MV-4-11 (cell line): ENCODE measurements around the gene SRMS.

ENCODE experiments used
- DNase-seq: peaks from one replicate; lab custom pipeline; 2025; lab: John Stamatoyannopoulos, UW

Gene SRMS

DNA sequence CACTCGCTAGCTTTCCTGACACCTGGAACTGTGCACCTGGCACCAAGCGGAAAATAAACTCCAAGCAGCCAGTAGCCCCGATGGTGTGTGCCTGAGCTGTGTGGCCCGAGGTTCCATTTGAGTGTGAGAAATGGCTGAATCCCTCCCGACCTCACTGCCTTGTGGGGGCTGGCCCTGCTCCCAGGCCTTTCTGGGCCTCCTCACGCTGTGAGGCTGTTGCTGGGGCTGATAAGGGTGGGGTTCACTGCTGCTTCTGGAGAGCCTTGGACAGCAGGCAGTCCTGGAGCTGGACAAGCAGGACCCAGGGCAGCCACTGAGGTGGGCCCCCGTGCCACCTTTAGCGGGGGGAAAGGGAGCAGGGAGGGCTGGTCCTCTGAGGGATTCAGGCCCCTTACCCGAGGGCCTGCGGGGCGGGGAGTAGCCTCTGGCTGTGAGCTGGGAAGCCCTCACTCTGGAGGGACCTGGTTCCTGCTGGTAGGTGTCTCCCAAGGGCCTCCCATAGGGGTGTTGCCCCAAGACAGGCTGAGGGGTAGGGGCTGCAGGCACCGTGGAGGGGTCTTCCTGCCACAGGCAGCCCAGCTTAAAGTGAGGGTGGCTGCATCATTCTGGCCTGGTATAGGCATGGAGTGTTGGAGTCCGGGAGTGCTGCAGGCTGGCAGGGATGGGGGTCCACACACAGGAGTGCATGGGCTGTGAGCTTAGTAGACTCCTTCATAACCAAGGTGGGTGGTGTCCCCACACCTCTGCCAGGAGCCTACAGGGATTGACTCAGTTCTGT, 25.3 kb downstream of the SRMS start:
- no peak for DNase-seq

DNA sequence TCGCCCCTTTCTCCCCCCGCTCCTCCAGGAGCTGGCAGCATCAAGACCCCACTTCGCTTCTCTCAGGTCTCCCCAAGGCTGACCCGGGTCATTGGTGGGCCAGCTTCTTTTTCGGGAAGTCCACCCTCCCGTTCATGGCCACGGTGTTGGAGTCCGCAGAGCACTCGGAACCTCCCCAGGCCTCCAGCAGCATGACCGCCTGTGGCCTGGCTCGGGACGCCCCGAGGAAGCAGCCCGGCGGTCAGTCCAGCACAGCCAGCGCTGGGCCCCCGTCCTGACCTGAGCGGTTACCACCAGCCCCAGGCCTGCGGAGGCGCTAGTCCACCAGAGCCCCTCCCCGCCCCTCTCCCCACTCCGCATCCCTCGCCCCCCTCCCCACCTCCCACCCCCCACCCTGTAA, 25.9 kb downstream of the SRMS start:
- no peak for DNase-seq

DNA sequence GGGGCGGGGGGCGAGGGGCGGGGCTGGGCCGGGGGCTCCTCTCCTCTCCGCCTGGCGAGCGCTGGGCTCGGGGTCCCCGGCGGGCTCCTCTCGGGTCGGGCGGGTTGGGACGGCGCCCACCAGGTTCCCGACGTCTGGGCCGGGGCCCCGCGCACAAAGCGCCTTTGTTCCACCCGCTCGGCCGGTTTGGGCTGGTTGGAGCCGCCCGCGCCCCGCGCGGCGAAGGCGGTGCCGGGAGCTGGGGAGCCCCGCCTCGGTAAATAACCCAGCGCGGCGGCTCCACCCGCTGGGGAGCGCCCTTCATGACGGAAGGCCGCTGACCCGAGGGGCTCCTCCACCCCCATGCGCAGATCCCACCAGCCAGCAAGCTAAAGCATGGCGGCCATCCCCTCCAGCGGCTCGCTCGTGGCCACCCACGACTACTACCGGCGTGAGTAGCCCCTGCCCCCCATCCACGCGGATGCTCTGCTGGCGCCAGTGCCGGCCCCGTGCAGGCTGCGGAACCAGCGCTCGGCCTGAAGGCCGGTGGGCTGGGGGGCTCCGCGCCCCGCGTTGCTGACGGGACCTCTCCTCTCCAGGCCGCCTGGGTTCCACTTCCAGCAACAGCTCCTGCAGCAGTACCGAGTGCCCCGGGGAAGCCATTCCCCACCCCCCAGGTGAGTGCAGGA, 26.5 kb downstream of the SRMS start:
- DNase-seq, result peak; percentile 39

DNA sequence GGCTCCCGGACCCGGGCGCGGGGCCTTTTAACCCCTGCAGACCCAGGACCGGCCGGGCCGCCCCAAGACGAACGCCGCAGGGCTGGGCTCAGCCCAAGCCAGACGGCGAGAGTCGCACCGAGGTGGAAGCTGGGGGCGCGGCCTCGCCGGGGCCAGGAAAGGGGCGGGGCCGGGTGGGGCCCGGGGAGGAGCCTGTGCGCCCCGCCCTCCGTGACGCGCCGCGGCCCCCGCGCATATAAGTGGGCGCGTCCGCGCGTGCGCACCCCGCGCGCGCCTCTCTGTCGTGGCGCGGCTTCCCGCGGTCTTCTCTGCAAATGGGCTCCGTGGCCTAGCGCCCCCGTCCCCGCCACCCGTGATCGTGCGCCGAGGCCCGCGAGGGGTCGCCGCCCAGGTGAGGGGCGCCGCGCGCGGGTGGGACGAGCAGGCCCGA, 27.0 kb downstream of the SRMS start, which contains the start of gene PPDPF:
Gene PPDPF, plus strand, starts transcription at position 262 of the 430 bp plus-strand sequence. CDS start 544 bp downstream, outside the sequence.
- DNase-seq, result peak; percentile 56

DNA sequence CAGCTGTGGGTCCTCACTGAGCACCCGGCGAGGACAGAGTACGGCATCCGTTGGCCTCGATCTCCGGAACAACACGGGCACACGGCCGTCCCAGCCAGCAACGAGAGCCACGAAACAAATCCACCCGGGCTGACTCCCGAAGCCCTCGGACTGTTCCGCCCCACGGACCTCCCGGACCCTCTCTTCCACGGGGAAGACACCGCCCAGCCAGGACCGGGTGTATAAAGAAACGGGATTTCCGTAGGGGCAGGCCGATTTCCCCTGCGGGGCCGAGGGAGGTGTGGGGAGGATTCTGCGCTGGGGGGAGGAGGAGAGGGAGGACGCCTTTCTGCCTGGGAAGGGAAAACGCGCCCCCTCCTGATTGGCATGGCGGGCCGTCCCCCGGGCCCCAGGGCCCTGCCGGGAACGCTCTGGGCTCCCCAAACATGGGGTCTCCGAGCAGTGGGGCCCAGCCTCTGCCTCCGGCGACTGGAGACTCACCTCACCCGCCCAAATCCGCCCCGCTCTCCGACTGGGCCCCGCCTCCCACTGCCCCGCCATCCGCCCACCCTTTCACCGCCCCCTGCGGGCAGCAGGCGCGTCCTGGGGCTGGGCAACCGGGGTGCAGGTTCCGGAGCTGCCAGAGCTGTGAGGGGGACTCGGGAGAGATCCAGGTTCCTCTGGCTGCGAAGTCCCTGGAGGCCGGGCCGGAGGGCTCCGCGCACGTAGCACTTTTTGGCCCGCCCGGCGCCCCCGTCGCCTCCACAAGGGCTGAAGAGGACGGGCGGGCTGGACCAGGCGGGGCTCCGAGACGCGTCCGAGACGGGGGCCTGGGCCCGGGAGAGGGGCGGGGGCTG, 27.7 kb downstream of the SRMS start:
- peak; percentile 18 for DNase-seq

DNA sequence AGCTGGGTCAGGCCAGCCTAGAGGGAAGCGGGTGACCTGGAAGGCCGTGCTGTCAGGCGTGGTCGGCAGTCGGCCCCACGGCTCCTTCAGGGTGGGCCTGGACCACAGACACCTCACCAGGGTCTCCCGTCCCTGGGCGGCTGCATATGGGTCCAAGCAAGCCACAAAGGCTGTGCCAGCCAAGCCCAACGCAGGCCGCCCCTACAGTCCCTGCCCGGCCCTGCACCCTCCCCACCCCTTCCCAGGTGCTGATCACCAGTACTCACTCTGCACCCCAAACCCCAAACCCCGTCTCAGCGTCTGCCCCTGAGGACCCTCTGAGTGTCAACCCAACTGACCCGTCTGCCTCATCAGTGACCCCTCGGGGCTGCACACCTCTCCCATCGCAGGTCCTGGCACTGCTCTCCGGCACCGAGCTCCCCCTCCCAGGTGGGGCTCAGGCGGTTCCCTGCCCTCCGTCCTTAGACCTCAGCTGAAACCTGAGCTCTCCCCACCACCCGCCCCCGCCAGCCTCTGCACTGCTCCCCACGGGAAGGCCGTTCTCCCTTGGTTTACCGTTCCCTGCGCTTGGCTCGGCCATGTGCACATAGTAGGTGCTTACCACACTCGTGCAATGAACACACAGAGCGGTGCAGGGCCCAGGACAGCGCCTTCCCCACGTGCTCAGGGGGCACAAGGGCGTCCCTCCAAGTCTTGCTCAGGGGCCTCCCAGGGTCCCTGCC, 28.4 kb downstream of the SRMS start:
- DNase-seq, result no peak

DNA sequence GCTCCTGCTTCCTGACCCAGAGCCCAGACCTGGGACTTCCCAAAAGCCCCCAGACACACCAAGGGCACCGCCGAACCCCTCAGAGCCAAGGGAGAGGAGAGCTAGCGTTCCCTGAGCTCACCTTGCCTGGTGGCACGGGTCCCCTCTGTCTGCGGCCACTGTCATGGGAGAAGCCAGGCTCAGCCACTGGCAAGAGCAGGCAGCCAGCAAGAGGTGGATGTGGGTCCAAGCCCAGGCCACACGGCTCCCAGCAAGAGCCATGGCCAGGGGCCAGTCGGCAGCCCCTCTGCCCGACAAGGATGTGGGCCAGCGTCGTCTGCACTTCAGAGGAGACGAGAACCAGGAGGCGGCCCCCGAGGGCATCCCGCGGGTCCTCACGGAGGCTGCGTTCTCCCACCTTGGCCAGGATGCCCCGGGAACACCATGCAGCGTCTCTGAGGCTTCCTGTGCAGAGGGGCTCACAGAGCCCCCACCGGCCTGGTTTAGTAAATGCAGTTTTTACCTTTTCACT, 29.1 kb downstream of the SRMS start:
- no peak for DNase-seq

DNA sequence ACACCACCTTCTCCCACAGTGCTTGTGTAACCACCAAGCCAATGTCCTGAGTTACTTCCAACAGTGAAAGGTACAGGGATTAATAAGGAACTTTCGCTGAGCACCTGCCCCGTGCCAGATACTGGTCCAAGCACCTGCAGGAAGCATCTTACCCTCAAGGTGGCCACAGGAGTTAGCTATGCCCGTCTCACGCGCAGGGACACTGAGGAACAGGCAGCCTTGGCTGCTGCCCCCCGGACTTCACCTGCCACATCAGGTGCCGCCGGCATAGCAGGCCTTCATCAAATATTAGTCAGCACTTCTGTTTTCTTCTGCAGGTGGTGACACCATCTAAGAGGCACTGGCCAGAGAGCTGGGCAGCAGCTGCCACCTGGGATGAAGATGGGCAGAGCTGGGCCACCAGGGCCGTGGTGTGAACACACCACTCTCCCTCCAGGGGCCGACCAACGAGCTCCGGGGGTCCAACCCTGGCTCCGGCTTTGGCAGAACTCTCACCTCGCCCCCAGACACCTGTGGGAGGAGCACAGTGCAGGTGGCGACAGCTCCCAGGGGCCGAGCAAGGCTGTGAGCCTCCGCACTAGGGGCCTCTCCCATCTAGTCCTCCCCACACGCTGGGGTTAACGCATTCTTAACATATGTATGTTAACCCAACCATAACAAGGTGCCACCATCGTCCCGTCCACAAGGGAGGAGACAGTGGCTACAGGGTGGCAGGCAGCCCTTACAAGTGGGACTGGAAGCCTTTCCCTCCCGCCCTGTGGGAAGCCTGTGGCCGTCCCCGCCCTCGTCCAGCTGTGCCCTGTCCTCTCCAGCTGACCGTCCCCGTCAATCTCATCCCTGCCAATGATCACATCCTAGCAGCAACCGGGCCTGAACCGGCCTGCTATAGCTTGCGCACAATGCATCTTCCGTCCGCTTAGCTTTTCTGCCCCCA, 29.9 kb downstream of the SRMS start:
- no peak for DNase-seq

DNA sequence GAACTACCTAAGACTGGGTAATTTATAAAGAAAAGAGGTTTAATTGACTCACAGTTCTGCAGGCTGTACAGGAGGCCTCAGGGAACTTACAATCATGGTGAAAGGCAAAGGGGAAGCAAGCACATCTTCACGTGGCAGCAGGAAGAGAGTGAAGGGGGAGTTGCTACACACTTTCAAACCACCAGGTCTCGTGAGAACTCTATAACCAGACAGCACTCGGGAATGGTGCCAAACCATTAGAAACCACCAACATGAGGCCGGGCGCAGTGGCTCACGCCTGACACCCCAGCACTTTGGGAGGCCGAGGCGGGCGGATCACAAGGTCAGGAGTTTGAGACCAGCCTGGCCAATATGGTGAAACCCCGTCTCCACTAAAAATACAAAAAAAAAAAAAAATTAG, 33.0 kb downstream of the SRMS start:
- DNase-seq, result peak; percentile 91

DNA sequence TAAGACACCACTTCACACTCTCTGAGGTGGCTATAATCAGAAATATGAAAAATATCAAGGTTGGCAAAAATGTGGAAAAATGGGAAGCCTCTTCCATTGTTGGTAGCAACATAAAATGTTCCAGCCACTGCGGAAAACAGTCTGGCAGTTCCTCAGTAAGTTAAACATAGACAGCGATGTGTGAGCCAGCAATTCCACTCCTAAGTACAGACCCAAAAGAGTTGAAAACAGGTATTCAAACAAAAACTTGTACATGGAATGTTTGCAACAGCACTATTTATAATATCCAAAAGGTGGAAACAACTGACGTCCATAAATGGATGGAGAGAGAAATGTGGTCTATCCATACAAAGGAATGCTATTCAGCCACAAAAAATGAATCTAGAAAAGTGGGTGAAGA, 34.3 kb downstream of the SRMS start:
- DNase-seq, result no peak

DNA sequence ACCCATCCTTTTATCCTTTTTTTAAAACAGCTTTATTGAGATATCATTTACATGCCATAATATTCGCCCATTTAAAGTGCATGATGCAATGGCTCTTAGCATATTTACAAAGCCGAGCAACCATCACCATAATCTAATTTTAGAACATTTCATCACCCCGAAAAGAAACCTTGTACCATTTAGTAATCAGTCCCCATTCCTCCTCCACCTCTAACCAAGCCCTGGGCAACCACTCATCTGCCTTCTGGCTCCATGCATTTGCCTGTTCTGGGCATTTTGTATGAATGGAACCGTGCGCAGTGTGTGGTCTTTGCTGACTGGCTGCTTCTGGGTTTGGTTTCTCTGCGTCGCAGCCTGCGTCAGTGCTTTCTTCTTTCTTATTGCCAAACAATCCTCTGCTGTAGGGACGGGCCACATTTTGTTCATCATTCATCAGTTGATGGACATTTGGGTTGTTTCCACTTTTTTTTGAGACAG, 38.4 kb downstream of the SRMS start:
- peak; percentile 89 for DNase-seq

DNA sequence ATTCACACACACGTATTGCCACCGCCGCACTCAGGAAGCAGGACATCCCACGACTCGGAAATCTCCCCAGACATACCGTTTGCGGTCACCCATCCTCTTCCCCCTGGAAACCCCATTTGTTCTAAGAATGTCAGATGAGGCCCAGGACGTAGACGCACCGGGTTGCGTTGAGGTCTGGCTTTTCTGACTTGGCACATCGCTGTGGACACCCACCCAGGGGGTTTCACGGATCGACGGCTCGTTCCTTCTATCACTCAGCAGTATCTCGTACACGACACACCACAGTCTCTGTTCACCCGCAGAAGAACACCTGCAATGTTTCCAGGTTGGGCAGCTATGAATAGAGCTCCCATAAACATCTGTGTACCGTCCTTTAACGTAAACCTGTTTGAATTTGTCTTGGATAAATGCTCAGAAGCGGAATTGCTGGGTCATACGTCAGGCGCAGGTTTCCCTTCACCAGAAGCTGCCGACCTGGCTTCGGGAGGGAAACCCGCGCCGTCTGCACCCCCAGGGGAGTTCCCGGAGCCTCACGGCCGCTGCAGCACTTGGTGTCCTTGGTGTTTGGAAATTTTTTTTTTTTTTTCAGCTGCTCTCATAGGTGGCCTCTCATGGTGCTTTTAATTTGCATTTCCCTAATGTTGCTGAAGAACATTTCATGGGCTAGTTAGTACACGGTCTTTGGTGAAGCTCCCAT, 39.3 kb downstream of the SRMS start:
- peak; percentile 8 for DNase-seq

DNA sequence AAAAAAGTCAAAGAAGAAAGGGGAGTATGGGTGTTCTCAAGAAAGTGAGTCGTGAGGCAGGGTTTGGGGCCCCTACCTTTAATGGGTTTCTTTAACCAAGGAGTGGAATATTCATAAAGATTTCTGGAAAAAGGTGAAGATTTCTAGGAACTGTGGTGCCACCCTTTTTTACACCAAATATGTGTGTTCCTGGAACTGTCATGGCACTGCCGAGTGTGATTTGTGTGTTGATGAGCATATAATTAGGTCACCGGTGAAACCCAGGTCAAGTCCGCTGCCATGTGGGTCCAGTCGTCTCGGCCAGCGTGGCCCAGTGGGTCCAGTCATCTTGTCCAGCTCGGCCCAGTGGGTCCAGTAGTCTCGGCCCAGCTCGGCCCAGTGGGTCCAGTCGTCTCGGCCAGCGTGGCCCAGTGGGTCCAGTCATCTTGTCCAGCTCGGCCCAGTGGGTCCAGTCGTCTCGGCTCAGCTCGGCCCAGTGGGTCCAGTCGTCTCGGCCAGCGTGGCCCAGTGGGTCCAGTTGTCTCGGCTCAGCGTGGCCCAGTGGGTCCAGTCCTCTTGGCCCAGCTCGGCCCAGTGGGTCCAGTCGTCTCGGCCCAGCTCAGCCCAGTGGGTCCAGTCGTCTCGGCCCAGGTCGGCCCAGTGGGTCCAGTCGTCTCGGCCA, 40.3 kb downstream of the SRMS start:
- DNase-seq, result no peak

DNA sequence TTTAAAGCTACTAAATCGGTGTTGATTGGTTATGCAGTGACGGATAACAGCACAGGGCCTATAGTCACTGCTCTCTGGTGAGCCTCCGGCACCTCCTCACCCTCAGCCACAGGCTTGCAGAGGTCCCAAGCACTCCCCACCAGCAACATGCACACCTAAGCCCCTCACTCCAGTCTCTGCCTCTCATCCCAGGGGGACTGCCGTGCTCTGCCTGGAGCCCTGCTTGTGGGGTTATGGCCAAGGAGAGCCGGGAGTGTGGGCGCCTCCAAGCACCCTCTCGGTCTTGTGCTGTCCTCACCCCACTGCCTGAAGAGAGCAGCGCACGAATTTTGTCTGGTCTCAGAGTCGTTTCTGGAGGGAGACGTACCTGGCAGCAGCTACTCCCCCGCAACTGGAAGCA, 41.8 kb downstream of the SRMS start:
- DNase-seq, result no peak

DNA sequence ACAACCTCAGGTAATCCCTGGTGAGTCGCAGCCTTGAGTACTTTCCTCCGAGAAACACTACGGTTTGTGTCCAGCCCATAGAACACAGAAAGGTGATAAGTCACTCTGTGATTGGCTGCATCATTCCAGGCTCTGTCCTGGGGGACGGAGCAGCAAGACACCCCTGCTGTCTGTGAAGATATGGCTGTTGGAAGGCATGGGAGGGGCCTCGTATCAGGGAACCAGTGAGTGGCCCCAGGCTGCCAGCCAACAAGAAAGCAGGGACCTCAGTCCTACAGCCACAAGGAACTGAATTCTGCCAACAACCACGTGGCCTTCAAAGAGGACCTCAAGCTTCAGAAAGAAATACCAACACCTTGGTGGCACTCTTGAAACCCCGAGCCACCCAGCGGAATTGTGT, 42.3 kb downstream of the SRMS start:
- no peak for DNase-seq

DNA sequence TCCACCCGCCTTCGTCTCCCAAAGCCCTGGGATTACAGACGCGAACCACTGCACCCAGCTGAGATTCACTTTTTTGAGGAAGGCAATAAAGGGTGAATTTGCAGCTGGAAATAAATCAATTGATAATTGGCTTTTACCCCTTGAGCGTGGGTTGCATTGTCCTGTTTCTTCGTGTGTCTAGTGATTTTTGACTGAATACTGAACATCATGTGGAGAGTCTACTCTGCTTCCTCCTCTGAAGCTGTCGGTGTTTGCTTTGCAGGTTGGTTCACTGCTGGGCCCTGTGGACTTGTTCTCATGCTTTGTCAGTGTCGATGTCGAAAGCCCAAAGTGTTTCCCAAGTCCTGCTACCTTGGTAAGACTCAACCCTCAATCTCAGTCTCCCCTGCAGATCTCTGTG, 42.9 kb downstream of the SRMS start:
- no peak for DNase-seq

DNA sequence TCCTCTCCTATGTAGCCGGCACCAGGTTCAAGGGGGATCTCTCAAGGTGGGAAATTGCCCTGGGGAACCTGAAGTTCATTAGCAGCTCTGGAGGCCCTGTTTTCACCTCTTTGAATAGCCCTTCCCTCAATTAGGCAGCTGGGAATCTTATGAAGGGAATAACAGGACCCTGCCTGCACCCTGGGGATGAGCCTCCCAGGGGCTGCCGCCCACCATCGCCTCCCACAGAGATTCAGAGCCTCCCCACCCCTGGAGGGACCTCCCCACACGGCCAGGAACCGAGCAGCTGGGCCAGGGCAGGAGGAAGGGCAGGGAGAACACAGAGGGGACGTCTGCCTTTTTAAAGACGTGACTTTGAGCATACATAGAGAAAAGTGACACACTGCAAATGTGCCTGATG, 44.0 kb downstream of the SRMS start:
- DNase-seq, result no peak

DNA sequence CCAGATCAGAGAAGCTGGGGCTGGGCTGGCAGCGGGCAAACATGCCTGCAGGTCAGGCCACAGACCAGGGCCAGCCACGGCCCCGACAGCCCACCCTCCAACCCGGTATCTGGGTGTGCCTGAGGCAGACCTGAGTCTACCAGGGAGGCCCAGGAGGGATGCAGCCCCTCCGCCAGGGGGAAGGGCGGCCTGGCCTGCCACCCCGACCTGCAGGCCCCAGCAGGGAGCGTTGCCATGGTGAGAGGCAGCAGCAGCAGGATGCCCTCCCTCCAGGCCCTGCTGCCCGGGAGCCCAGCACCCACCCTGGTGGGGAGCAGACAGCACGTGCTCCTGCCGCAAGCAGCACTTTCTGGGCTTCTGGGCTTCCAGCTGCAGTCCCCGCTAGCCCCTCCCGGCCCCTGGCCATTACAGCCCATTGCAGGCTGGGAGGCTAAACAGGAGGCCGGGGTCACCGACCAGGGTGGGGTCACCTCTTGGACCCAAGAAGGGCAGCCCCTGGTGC, 44.8 kb downstream of the SRMS start:
- DNase-seq, result no peak
